Parathyroid adenoma (tissue), 2 donors: Measurements from ENCODE around the gene MED13L.

Experiments used
- H2AFZ ChIP-seq: fragments of 300-600 bp; sonication (generic); one replicate; pipeline ENCODE4 v1.7.0; 2017; ENCODE audit warnings: antibody characterized with exemption, mild to moderate bottlenecking
- H3K27ac ChIP-seq: fragments of 300-600 bp; sonication (generic); one replicate; pipeline ENCODE4 v1.7.0; 2017
- H3K27me3 ChIP-seq: fragments of 300-600 bp; sonication (generic); one replicate; pipeline ENCODE4 v1.7.0; 2017; ENCODE audit warnings: low read length; ENCODE audit not compliant: control insufficient read depth, insufficient read depth
- H3K36me3 ChIP-seq: fragments of 300-600 bp; sonication (generic); one replicate; pipeline ENCODE4 v1.7.0; 2017; ENCODE audit warnings: low read length; ENCODE audit not compliant: control insufficient read depth, insufficient read depth
- H3K4me1 ChIP-seq: fragments of 300-600 bp; sonication (generic); one replicate; pipeline ENCODE4 v1.7.0; 2017; ENCODE audit warnings: control low read depth
- H3K4me2 ChIP-seq: fragments of 300-600 bp; sonication (generic); one replicate; pipeline ENCODE4 v1.7.0; 2017; ENCODE audit warnings: low read length
- H3K4me3 ChIP-seq: fragments of 300-600 bp; sonication (generic); one replicate; pipeline ENCODE4 v1.7.0; 2017; ENCODE audit warnings: low read depth, low read length
- H3K79me2 ChIP-seq: fragments of 300-600 bp; sonication (generic); one replicate; pipeline ENCODE4 v1.7.0; 2017; ENCODE audit warnings: control low read depth
- H3K9ac ChIP-seq: fragments of 300-600 bp; sonication (generic); one replicate; pipeline ENCODE4 v1.7.0; 2017; ENCODE audit warnings: mild to moderate bottlenecking
- H3K9me3 ChIP-seq: fragments of 300-600 bp; sonication (generic); one replicate; pipeline ENCODE4 v1.7.0; 2017; ENCODE audit warnings: low read length; ENCODE audit not compliant: control insufficient read depth
- CTCF ChIP-seq: fragments of 300-600 bp; sonication (generic); IDR thresholded peaks from one replicate; pipeline ENCODE4 v1.7.0; 2017; ENCODE audit warnings: antibody characterized with exemption, mild to moderate bottlenecking
- donor health status: primary hyperparathyroidism.

Gene MED13L

GRCh38 chr12:116266168-116266601 is 11.3 kb downstream of the MED13L start:
- TF ChIP-seq CTCF: no peak
- no peaks in the 10 kb centered on the region for H3K9me3 ChIP-seq
- no peak overlapping the region for H3K4me3 ChIP-seq
- H3K9ac ChIP-seq: no peak overlapping the region
- H3K4me1 ChIP-seq: peaks cover 21% of the 10 kb centered on the region
- H3K36me3 ChIP-seq: no peaks in the 10 kb centered on the region
- H3K79me2 ChIP-seq: peaks cover 27% of the 10 kb centered on the region
- H2AFZ ChIP-seq: no peak overlapping the region
- H3K27ac ChIP-seq: no peak overlapping the region
- peak overlapping the region; percentile 2 for H3K4me2 ChIP-seq
- no peaks in the 10 kb centered on the region for H3K27me3 ChIP-seq

- Histone ChIP-seq H3K4me1 (peaks cover 21% of the 10 kb centered on the region), H3K27me3 (no peaks in the 10 kb centered on the region), H3K9me3 (no peaks in the 10 kb centered on the region), H3K36me3 (no peaks in the 10 kb centered on the region), H2AFZ (no peak overlapping the region), H3K27ac (no peak overlapping the region), H3K4me3 (no peak overlapping the region), H3K4me2 (peak overlapping the region; percentile 2), H3K9ac (no peak overlapping the region), H3K79me2 (peaks cover 26% of the 10 kb centered on the region)
- no peak for TF ChIP-seq CTCF
Observed at GRCh38 chr12:116265351-116266147, 11.9 kb downstream of the MED13L start.

- Histone ChIP-seq H3K79me2 (peaks cover 18% of the 10 kb centered on the region), H3K4me3 (no peak overlapping the region), H3K27me3 (no peaks in the 10 kb centered on the region), H3K36me3 (no peaks in the 10 kb centered on the region), H2AFZ (no peak overlapping the region), H3K27ac (no peak overlapping the region), H3K9me3 (no peaks in the 10 kb centered on the region), H3K9ac (no peak overlapping the region), H3K4me1 (peaks cover 21% of the 10 kb centered on the region), H3K4me2 (no peak overlapping the region)
- no peak for TF ChIP-seq CTCF
Observed at GRCh38 chr12:116264525-116265070, 12.9 kb downstream of the MED13L start.

- Histone ChIP-seq H2AFZ (no peak overlapping the region), H3K36me3 (no peaks in the 10 kb centered on the region), H3K79me2 (peaks cover 13% of the 10 kb centered on the region), H3K27ac (no peak overlapping the region), H3K4me1 (peaks cover 21% of the 10 kb centered on the region), H3K9me3 (no peaks in the 10 kb centered on the region), H3K9ac (no peak overlapping the region), H3K4me2 (no peak overlapping the region), H3K4me3 (no peak overlapping the region), H3K27me3 (no peaks in the 10 kb centered on the region)
- TF ChIP-seq CTCF: no peak
Observed at GRCh38 chr12:116263844-116264243, 13.6 kb downstream of the MED13L start.
